Mesenchymal stem cell (in vitro differentiated cells and primary cell): ENCODE measurements around the gene DCANP1.

ENCODE experiments used
- DNase-seq: peaks from one replicate; pipeline ENCODE4 v3.0.0-alpha.2; 2013
- H2AFZ ChIP-seq: one replicate; pipeline ENCODE4 v1.6.1; 2013; ENCODE audit warnings: low read depth, mild to moderate bottlenecking, control low read depth, inconsistent platforms, low read length, moderate library complexity
- H2AK5ac ChIP-seq: 2 replicates; pipeline ENCODE4 v1.6.1; 2013; ENCODE audit warnings: low read length, moderate library complexity, mild to moderate bottlenecking, inconsistent platforms; ENCODE audit not compliant: severe bottlenecking
- H2BK120ac ChIP-seq: one replicate; pipeline ENCODE4 v1.6.1; 2013; ENCODE audit warnings: low read depth, mild to moderate bottlenecking, inconsistent platforms, low read length, moderate library complexity
- H2BK12ac ChIP-seq, 2 experiments: one replicate each; pipeline ENCODE4 v1.6.1; 2013; ENCODE audit warnings: inconsistent platforms in 2 of 2, low read length in 2 of 2, mild to moderate bottlenecking in 2 of 2, moderate library complexity in 2 of 2, control low read depth in 1 of 2
- H2BK15ac ChIP-seq: one replicate; pipeline ENCODE4 v1.6.1; 2013; ENCODE audit warnings: mild to moderate bottlenecking, low read depth, inconsistent platforms; ENCODE audit not compliant: poor library complexity, severe bottlenecking
- H2BK5ac ChIP-seq: 2 replicates; pipeline ENCODE4 v1.6.1; 2013; ENCODE audit warnings: low read depth, mild to moderate bottlenecking, low read length, control low read depth, inconsistent platforms; ENCODE audit not compliant: poor library complexity, severe bottlenecking
- H3K14ac ChIP-seq, 2 experiments: one replicate each; pipeline ENCODE4 v1.6.1; 2013; ENCODE audit warnings: inconsistent platforms in 2 of 2, low read length in 2 of 2, control low read depth in 1 of 2, mild to moderate bottlenecking in 1 of 2, moderate library complexity in 1 of 2
- H3K18ac ChIP-seq, 2 experiments: one replicate each; pipeline ENCODE4 v1.6.1; 2013; ENCODE audit warnings: inconsistent platforms in 2 of 2, low read length in 2 of 2, control low read depth in 1 of 2, low read depth in 1 of 2, mild to moderate bottlenecking in 1 of 2
- H3K23ac ChIP-seq, 2 experiments: one replicate each; pipeline ENCODE4 v1.6.1; 2013; ENCODE audit warnings: inconsistent platforms in 2 of 2, low read length in 2 of 2, mild to moderate bottlenecking in 2 of 2, moderate library complexity in 2 of 2, control low read depth in 1 of 2
- H3K27ac ChIP-seq: 2 replicates; pipeline ENCODE4 v1.5.1; 2013; ENCODE audit warnings: mild to moderate bottlenecking, moderate library complexity, low read length, control low read depth, inconsistent platforms; ENCODE audit not compliant: poor library complexity, severe bottlenecking
- H3K27me3 ChIP-seq, 2 experiments: 2 replicates each; pipeline versions ENCODE4 v1.6.1 to v1.7.0; 2013; ENCODE audit warnings: low read length in 2 of 2, mild to moderate bottlenecking in 2 of 2, moderate library complexity in 2 of 2, control low read depth in 1 of 2, inconsistent platforms in 1 of 2; ENCODE audit not compliant: control insufficient read depth in 1 of 2, insufficient read depth in 1 of 2
- H3K36me3 ChIP-seq, 2 experiments: 2 replicates each; pipeline versions ENCODE4 v1.6.1 to v1.7.0; 2013; ENCODE audit warnings: low read length in 2 of 2, control low read depth in 1 of 2, inconsistent platforms in 1 of 2, low read depth in 1 of 2, mild to moderate bottlenecking in 1 of 2; ENCODE audit not compliant: insufficient read depth in 2 of 2, control insufficient read depth in 1 of 2
- H3K4ac ChIP-seq, 2 experiments: one replicate each; pipeline ENCODE4 v1.6.1; 2013; ENCODE audit warnings: inconsistent platforms in 2 of 2, low read length in 2 of 2, mild to moderate bottlenecking in 2 of 2, moderate library complexity in 2 of 2, control low read depth in 1 of 2, low read depth in 1 of 2
- H3K4me1 ChIP-seq: 2 replicates; pipeline ENCODE4 v1.6.1; 2013; ENCODE audit warnings: low read depth, low read length, control low read depth; ENCODE audit not compliant: control insufficient read depth, insufficient read depth
- H3K4me2 ChIP-seq: 2 replicates; pipeline ENCODE4 v1.6.1; 2013; ENCODE audit warnings: low read length, mild to moderate bottlenecking, inconsistent platforms; ENCODE audit not compliant: poor library complexity, severe bottlenecking
- H3K4me3 ChIP-seq, 2 experiments: 2 replicates each; pipeline versions ENCODE4 v1.5.1 to v1.7.0; 2013; ENCODE audit warnings: low read length in 2 of 2, mild to moderate bottlenecking in 2 of 2, control low read depth in 1 of 2, low read depth in 1 of 2; ENCODE audit not compliant: insufficient read depth in 1 of 2
- H3K79me1 ChIP-seq: replicated peaks from 2 replicates; pipeline ENCODE4 v1.6.1; 2013; ENCODE audit warnings: mild to moderate bottlenecking, control low read depth, low read length, inconsistent platforms; ENCODE audit not compliant: poor library complexity, severe bottlenecking
- H3K9ac ChIP-seq: 2 replicates; pipeline ENCODE4 v1.7.0; 2013; ENCODE audit warnings: mild to moderate bottlenecking, low read length, moderate library complexity
- H3K9me3 ChIP-seq: 2 replicates; pipeline ENCODE4 v1.7.0; 2013; ENCODE audit warnings: mild to moderate bottlenecking, low read length; ENCODE audit not compliant: control insufficient read depth
- H4K8ac ChIP-seq: one replicate; pipeline ENCODE4 v1.6.1; 2013; ENCODE audit warnings: inconsistent platforms, mild to moderate bottlenecking, low read length, moderate library complexity
- H4K91ac ChIP-seq: one replicate; pipeline ENCODE4 v1.6.1; 2013; ENCODE audit warnings: mild to moderate bottlenecking, low read length, inconsistent platforms
- WGBS: methylation state at CpG from one replicate; pipeline ENCODE4 v1.1.7; 2013; ENCODE audit warnings: mixed read lengths; 5-methylcytosine and 5-hydroxymethylcytosine counted together

DCANP1 gene

GRCh38 chr5:135398855-135399793, 48.0 kb downstream of the DCANP1 start, which contains the start of gene MACROH2A1:
TSS of gene MACROH2A1 (minus strand) at chr5:135399231. CDS start at chr5:135389093, 10,138 bp downstream.
- peak within 1 kb of the TSS; percentile 91 for H4K8ac ChIP-seq
- peak within 1 kb of the TSS; percentile 83 for H2AFZ ChIP-seq
- H3K9ac ChIP-seq, result peak within 1 kb of the TSS; percentile 95
- H2BK5ac ChIP-seq, result peak within 1 kb of the TSS; percentile 80
- peaks cover 20% of the 10 kb centered on the region for H3K4me1 ChIP-seq
- H3K27me3 ChIP-seq, result no peaks in the 10 kb centered on the region
- H3K4me2 ChIP-seq, result peak within 1 kb of the TSS; percentile 88
- no peaks in the 10 kb centered on the region for H3K9me3 ChIP-seq
- WGBS, result 2% methylated on average over 90 of the region's 109 CpGs
- peak within 1 kb of the TSS; percentile 71 for H2BK120ac ChIP-seq
- H3K18ac ChIP-seq, result peak within 1 kb of the TSS; percentile 93 to 95
- H3K36me3 ChIP-seq, result no peaks in the 10 kb centered on the region
- H2BK15ac ChIP-seq, result peak within 1 kb of the TSS; percentile 17
- H3K79me1 ChIP-seq, result peaks cover 3% of the 10 kb centered on the region
- H2AK5ac ChIP-seq, result peak within 1 kb of the TSS; percentile 54
- DNase-seq, result peak; percentile 83
- peak within 1 kb of the TSS in 1 of 2 experiments; percentile 48 for H2BK12ac ChIP-seq
- peak within 1 kb of the TSS; percentile 80 to 90 for H3K4ac ChIP-seq
- H3K14ac ChIP-seq, result peak within 1 kb of the TSS; percentile 68 to 97
- peak within 1 kb of the TSS in 1 of 2 experiments; percentile 83 for H3K23ac ChIP-seq
- H4K91ac ChIP-seq, result peak within 1 kb of the TSS; percentile 98
- peak within 1 kb of the TSS; percentile 70 for H3K27ac ChIP-seq
- H3K4me3 ChIP-seq, result peak within 1 kb of the TSS; percentile 91 to 94

- WGBS, result under 1% methylated on average over 37 of the region's 43 CpGs
- DNase-seq, result peak; percentile 49
- H3K27ac ChIP-seq, result peak overlapping the region; percentile 70
- peaks cover 0 to 3% of the 10 kb centered on the region in 2 experiments for H3K36me3 ChIP-seq
- peak overlapping the region; percentile 80 for H2BK5ac ChIP-seq
- H2BK15ac ChIP-seq, result no peak overlapping the region
- H3K4ac ChIP-seq, result peak overlapping the region; percentile 58 to 80
- peak overlapping the region in 1 of 2 experiments; percentile 78 for H3K23ac ChIP-seq
- peak overlapping the region; percentile 73 for H4K8ac ChIP-seq
- no peaks in the 10 kb centered on the region for H3K27me3 ChIP-seq
- peak overlapping the region; percentile 93 to 95 for H3K18ac ChIP-seq
- peak overlapping the region; percentile 54 for H2AK5ac ChIP-seq
- H3K9me3 ChIP-seq, result no peaks in the 10 kb centered on the region
- H4K91ac ChIP-seq, result no peak overlapping the region
- H3K9ac ChIP-seq, result peak overlapping the region; percentile 95
- no peak overlapping the region for H2AFZ ChIP-seq
- peak overlapping the region; percentile 88 for H3K4me2 ChIP-seq
- H2BK12ac ChIP-seq, result peak overlapping the region in 1 of 2 experiments; percentile 48
- peak overlapping the region; percentile 91 to 94 for H3K4me3 ChIP-seq
- H2BK120ac ChIP-seq, result peak overlapping the region; percentile 71
- peak overlapping the region; percentile 68 to 97 for H3K14ac ChIP-seq
- H3K4me1 ChIP-seq, result peaks cover 26% of the 10 kb centered on the region
- peaks cover 3% of the 10 kb centered on the region for H3K79me1 ChIP-seq
Measured at GRCh38 chr5:135398160-135398854, 48.8 kb downstream of the DCANP1 start.

- Histone ChIP-seq H3K27ac (no peak overlapping the region), H2AFZ (no peak overlapping the region)
Measured at GRCh38 chr5:135397084-135397483, 50.1 kb downstream of the DCANP1 start.

More at GRCh38 chr5:135397084-135397483, 50.1 kb downstream of the DCANP1 start:
- WGBS, result 97% methylated on average over 5 of the region's 5 CpGs
- H3K4me2 ChIP-seq, result no peak overlapping the region
- no peak overlapping the region for H2BK12ac ChIP-seq
- H3K14ac ChIP-seq, result no peak overlapping the region
- H3K9ac ChIP-seq, result peak overlapping the region; percentile 95
- H3K4me1 ChIP-seq, result peaks cover 28% of the 10 kb centered on the region
- no peaks in the 10 kb centered on the region for H3K27me3 ChIP-seq
- H3K79me1 ChIP-seq, result peaks cover 3% of the 10 kb centered on the region
- H2BK15ac ChIP-seq, result peak overlapping the region; percentile 6
- no peaks in the 10 kb centered on the region for H3K9me3 ChIP-seq
- no peak overlapping the region for H3K18ac ChIP-seq
- H3K36me3 ChIP-seq, result peaks cover 0 to 7% of the 10 kb centered on the region in 2 experiments
- H2AK5ac ChIP-seq, result no peak overlapping the region
- H3K4ac ChIP-seq, result no peak overlapping the region
- H3K23ac ChIP-seq, result peak overlapping the region in 1 of 2 experiments; percentile 51
- H2BK5ac ChIP-seq, result no peak overlapping the region
- H2BK120ac ChIP-seq, result no peak overlapping the region
- DNase-seq, result no peak
- H4K91ac ChIP-seq, result no peak overlapping the region
- no peak overlapping the region for H4K8ac ChIP-seq
- peak overlapping the region in 1 of 2 experiments; percentile 94 for H3K4me3 ChIP-seq
